GM13976 (cell line): Measurements from ENCODE around the gene CABP5.

Experiments
- DNase-seq: peaks from one replicate; pipeline ENCODE4 v3.0.0; 2012; ENCODE audit warnings: low spot score
- CTCF ChIP-seq: IDR thresholded peaks from 2 replicates; pipeline ENCODE4 v1.5.1; 2012; ENCODE audit warnings: borderline replicate concordance, mild to moderate bottlenecking; ENCODE audit not compliant: insufficient read depth; ENCODE audit errors: extremely low read depth, missing control alignments, control extremely low read depth
- in situ Hi-C: fragments of 300-500 bp; cut with MboI; formaldehyde crosslinking; loops from one replicate; pipeline ENCODE4 v1.12.0; 2022; ENCODE audit warnings: low sequenced_read_pairs, mixed read lengths, inconsistent platforms; ENCODE audit not compliant: unreplicated experiment

The CABP5 gene

GRCh38 chr19:47992070-47992469, 51.8 kb downstream of the CABP5 start, which contains the start of gene BSPH1:
TSS of gene BSPH1 (minus strand) at chr19:47992170. CDS start at chr19:47992081, 89 bp downstream.
- DNase-seq = no peak
- TF ChIP-seq CTCF = no peak
- in situ Hi-C loops = no loop called here

GRCh38 chr19:47991191-47991808, 52.6 kb downstream of the CABP5 start:
- DNase-seq = no peak
- no peak for TF ChIP-seq CTCF
- in situ Hi-C loops = no loop called here
